ENCODE measurements around the gene HOXD4.

The HOXD4 gene

DNA sequence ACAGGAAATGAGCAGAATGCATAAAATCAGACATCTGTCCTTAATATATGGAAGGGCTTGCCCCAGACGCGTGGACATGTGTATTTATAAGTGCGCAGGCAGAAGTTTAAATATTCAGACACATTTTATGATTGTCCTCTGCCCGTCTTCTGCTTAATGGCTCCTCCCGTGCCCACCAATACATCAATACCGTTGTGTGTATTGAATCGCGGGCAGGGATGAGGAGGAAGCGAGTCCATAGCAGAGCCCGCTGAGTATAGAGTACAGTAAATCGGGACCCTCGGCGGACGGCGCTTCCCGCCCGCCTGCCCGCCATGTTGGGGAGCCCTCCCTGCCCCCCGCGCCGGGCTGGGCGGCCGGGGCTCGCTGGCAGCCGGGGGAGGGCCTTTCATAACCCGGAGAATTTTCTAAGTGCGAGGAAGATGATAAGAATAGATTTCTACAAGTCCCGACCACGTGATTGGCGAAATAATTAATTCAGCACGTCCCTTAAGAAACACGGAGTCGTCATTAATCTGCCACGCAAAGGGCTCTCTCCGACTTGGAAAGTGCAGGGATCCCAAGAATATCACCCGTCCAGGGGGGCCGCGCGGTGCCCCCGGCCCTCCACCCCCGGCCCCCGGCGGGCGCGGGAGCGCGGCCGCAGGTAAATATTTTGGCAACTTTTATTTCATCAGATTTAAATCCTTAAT, 5.6 kb downstream of the HOXD4 start, which contains the start of gene HOXD3:
HOXD3 (plus strand) TSS at position 501 of the 692 bp plus-strand sequence. CDS start 11,808 bp downstream, outside the sequence.
- DNase-seq (ENCODE audit: low read depth), result no peak

DNA sequence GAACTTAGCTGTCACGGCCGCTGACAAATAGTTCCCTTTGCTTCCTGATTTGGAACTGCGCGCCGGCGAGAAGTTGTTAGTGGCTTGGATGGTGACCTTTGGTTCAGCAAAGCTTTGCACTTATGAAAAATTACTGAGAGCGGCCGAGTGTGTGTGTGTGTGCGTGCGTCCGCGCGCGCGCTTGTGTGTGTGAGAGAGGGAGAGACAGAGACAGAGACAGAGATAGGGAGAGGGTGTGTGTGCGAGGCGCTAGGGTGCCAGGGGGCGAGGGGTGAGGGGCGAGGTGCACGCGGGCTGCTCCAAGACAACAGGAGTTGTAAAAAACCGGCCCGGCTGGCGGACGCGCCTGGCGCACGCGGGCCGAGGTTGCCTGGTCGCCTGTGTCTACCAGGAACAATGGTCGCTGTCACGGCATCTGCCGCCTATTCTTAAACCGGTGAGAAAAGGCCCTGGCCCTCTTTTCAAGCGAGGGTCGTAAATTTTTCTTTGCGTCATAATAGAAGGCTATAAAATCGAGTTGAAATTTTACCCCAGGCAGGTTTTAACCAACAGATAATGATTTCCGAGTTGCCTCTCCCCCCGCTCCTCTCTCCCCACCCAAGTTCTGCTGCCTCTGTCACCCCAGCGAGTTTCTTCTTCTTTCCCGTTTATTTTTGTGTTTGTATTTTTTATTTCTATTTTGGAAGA, 6.3 kb downstream of the HOXD4 start:
- no peak for DNase-seq (ENCODE audit: low read depth)

DNA sequence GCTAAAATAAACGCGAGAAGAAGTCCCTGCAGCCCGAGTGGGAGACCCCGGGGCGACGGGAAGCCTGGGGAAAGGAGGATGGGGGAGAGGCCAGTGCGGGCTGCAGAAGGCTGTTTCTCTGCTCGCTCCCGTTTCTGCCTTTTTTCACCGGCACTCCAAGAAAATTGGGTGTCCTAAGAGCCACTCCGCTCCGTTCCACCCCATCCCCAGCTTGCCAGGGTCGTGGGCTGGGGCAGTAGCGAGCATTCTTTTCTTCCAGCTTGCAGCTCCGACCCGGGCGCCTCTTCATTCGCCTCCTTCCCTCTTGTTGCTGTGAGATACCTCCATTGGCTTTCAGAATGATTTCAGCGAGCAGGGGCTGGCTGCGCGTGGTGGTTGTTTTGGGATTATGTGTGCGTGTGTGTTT, 6.8 kb downstream of the HOXD4 start:
- DNase-seq (ENCODE audit: low read depth), result no peak

GRCh38 chr2:176158855-176159662, 7.7 kb downstream of the HOXD4 start:
- no peak for DNase-seq (ENCODE audit: low read depth)

DNA sequence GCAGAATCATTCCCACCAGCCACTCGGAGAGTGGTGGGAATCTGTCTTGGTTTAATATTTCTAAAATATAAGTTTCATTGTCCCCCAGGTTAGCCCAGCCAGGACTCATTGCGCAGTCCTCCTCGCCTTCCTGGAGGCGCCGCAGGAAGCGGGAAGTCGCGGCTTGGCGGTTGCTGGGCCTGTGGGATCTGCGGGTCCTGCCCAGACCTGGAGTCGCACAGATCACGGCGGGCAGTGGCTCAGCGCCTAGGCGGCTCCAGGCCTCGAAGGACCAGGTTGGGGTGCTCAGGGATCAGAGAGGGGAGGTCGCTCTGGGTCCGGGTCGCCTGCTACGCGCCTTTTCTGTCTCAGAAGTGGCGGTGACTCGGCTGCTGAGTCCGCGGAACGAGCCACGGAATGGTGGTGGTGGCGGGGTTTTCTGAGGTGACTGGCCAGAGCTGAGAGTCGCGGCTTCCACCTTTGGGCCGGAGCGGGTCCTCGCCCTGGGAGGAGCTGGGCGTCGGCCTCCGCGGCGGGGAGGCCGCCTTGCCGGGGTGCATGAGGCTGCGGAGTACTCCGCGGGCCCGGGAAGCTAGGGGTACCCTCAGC, 8.4 kb downstream of the HOXD4 start:
- no peak for DNase-seq (ENCODE audit: low read depth)

DNA sequence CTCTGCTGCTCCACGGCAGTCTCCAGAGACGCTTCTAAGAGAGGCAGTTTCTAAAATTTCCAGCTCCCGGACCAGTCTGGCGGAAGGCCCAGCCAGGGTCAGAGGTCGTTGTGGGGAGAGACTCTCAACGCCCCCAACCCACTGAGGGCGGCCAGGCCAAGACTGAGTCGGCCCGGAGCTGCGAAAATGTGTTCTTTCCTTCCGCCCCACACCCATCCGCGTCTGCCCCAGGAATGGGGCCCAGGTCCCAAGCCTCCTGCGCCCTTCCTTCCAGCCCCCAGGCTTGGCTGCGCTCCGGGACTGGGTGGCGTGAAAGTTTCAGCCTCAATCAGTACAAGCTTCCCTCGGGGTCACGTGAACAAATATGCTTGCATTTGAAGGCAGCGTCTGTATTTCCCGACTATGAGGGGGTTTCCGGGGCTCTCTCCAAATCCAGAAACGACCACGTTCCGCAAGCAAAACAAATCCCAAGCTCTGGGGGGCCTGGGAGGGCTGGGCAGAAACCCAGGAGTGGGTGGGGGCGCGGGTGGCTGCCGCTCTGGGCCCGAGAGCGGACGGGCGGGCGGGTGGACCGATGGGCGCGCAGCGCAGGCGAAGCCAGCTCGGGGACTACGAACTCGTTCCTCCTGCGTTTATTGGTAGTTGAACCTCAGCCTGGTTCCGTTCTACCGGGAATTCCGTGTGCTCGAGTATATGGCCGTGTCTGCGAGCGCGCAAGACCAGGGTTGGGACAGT, 9.1 kb downstream of the HOXD4 start:
- DNase-seq (ENCODE audit: low read depth), result no peak

DNA sequence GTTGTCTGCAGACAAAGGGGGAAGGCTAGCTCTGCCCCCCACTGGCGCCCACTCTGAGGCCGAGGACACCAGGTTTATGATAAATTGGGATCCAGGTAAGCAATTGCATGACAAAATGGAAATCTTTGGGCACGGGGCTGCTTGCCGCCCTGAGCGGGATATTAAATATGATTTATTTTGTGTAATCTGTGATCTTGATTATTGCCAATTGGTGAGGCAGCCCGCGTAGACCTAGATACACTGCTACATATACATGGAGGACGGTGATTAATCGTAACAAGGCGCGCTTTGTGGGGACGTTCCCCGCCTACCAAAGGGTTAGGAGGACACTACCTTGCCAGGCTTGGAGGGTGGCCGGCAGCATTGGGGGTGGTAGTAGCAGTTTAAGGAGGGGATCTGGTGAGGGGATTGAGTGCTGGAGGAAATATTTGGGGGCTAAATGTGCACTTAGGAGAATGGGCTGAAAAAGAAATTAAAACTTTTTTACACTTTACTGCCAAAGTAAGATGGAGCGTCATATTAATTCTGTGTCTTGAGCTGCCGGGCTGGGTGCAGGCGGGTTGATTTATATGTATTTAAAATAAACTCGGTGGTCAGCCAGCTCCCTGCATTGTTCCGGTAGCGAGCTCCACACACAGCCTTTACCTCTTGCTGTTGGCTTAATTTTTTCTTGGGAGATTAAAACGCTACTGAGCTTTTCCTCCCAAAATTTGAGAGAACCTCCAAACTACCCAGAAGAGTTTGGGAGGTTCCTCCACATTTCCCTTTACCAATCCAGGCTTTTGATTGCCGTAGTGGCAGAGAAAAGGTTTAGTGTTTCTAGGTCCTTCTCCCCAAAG, 9.9 kb downstream of the HOXD4 start:
- DNase-seq (ENCODE audit: low read depth), result no peak

DNA sequence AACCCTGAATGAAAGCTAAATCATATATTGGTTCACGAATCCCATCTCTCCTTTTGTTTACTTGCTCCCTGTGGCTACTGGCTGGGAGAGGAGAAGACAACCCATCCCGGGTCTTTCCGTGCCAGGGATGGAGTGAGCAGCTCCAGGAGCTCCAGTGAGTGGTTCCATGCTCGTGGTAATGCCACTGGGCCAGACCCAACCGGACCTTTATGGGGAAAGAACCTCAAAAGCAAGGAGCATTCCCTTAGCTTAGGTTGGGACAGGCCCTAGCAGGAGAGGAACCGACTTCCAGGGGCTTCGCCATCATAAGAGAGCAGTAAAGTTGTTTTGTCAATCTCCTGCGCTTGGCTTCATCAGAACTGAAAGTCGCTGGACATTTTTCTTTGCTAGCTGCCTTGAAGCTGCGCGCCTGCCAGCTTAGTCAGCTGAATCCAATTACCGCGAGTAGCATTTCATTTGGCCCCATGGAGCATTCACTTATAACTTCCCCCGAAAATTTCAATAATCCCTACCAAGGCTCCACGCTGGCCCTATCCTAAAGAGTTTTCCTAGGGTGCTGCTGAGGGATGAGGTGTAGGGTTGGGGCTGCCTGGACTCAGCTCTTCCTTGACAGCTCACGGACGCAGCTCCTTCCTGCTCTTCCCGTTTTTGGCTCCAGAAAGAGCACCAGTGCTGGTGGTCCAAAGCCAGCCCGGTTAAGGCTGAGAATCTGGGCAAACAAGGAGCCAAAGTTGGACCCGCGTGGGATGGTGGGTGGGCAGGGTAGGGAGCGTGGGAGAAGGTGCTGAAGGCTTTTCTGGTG, 10.7 kb downstream of the HOXD4 start:
- DNase-seq (ENCODE audit: low read depth), result peak; percentile 59

DNA sequence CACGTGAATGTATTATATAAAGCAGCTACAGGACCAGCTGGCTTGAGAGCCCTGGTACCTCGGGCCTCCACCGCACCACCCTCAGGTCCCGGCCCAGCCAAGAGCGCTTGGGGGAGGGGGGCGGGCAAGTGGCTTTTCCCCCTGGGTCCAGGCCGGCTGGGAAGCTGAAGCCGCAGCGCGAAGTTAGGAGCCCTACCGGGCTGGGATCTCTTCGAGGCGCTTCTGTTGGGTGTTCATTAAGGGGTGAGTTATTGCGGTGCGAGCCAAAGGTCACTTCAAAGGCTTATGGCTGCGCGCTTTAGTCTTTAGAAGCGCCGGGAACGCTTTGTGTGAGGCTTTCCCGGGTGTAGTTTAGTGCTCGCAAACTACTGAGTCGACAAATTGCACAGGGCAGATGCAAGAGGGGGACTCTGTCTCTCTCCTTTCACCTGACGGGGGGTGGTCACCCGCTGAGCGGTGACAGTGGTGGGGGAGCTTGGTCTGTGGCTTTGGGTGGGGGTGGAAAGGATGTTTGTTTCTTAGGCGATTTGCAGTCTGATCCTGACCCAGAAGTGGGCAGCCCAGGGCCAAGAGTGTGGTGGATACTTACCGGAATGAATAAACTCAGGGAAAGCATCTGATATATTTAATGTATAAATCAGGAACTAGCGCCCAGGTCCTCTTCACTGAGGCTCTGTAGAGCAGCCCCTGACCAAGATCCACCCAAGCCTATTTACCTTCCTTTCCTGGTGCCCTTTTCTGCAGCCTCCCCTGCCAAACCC, 11.7 kb downstream of the HOXD4 start:
- DNase-seq (ENCODE audit: low read depth), result no peak

DNA sequence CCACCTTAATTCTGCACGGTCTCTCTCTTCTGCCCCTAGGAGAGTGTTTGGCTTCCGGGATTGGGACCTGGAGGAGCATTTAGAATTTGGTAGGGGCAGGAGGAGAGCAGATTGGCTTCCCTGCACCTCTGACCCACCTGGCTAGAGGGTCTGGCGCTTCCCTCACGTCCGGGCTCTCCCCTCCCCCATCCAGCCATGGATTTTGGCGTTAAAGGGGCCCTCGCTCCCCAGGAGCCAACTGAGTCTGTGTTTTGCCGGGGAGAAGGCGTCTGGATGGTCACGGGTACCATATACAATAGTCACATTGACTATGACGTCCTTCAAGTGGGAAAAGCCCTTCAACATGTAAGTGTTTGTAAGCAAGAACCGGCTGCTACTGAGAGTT, 12.3 kb downstream of the HOXD4 start:
- no peak for DNase-seq (ENCODE audit: low read depth)

- no peak for DNase-seq (ENCODE audit: low read depth)
Measured at GRCh38 chr2:176164201-176164600, 12.9 kb downstream of the HOXD4 start.

GRCh38 chr2:176164611-176165369, 13.4 kb downstream of the HOXD4 start:
- DNase-seq (ENCODE audit: low read depth), result no peak

- DNase-seq (ENCODE audit: low read depth), result no peak
Measured at GRCh38 chr2:176165370-176166050, 14.2 kb downstream of the HOXD4 start.

- DNase-seq (ENCODE audit: low read depth), result no peak
Measured at GRCh38 chr2:176166272-176166671, 14.9 kb downstream of the HOXD4 start.

DNA sequence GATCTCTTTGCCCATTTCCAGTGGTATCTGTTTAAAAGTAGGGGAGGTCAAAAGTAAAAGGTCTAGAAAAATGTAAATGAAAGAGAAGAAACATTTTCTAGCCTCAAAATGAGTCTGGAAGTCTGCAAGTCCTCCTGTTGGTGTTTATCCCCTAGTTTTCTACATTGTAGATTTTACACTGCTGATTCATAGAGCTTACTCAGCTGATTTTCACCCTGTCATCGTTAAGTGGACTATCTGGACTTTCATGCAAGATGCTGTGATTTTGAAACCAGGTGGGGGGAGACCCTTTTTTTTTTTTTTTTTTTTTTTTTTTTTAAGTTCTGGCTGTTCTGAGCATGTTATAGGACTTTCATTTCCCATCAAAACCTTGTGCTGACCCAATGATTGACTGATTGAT, 16.0 kb downstream of the HOXD4 start:
- DNase-seq (ENCODE audit: low read depth), result no peak

GRCh38 chr2:176169181-176169580, 17.8 kb downstream of the HOXD4 start:
- DNase-seq (ENCODE audit: low read depth), result no peak

GRCh38 chr2:176169711-176170110, 18.4 kb downstream of the HOXD4 start:
- no peak for DNase-seq (ENCODE audit: low read depth)
